ENCODE data around the gene S100A11. TPM values are rescaled to one million over a fixed set of nuclear protein-coding genes. Genes with fewer than 3 reads are reported as not detected.

Gene S100A11
- total and polyA plus RNA-seq, 9 of the 15 experiments (the other 6 are each of a cell fraction or from before 2014, with no cell fraction given), result 131 to 808 (median 235) TPM

DNA sequence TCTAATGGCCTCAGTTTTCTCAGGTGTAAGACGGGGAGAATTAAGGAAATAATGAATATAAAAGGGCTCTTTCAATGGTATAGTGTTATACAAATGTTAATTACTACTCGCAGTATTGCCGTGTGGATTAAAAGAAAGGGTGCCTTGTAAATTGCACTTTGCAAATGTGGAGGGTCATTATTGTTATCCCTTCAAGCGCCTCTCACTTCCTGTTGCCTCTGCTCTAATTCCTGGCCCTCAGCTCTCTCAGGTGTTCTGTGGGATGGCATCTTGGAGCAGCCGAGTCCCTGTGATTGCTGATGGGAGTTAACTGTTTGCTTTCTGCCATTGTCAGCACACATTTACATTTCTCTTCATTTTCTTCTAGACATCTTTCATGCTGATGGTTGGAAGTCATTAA is 7.1 kb upstream of the S100A11 start:
- H3K4me2 ChIP-seq (ENCODE audit: insufficient read depth, low read length), result no peak overlapping the region
- FAIRE-seq, result no peak
- no TSS peak for BruUV-seq (replicated peaks)
- no peak for ATAC-seq
- no peaks in the 10 kb centered on the region for H3K9me1 ChIP-seq (ENCODE audit: control insufficient read depth, insufficient read depth, low read length)
- intact Hi-C loops (cut with micrococcal nuclease), result no loop called here
- no peaks in the 10 kb centered on the region for H3K9me3 ChIP-seq (replicated peaks; ENCODE audit: control insufficient read depth, insufficient read depth, low read depth, low read length)
- no peak overlapping the region for H3K27ac ChIP-seq (ENCODE audit: extremely low read depth, low read depth, low read length)
- H3K9ac ChIP-seq (ENCODE audit: insufficient read depth in 1 of 2, low read depth in 2 of 2, low read length in 2 of 2), result no peak overlapping the region
- no peaks in the 10 kb centered on the region for H3K36me3 ChIP-seq (ENCODE audit: control insufficient read depth, insufficient read depth, low read length)
- H3K4me1 ChIP-seq (replicated peaks in 1 of 2; ENCODE audit: control insufficient read depth in 2 of 2, insufficient read depth in 2 of 2, low read length in 2 of 2), result peaks cover 18 to 20% of the 10 kb centered on the region in 2 experiments; a peak in 4 of 5 replicates
- H3K79me2 ChIP-seq (ENCODE audit: control insufficient read depth, insufficient read depth, low read length), result no peaks in the 10 kb centered on the region
- WGBS (ENCODE audit: insufficient coverage, low coverage, missing lambda C conversion rate), result 63% methylated on average over 5 of the region's 5 CpGs
- H3K27me3 ChIP-seq (ENCODE audit: control insufficient read depth in 2 of 2, insufficient read depth in 2 of 2, low read length in 2 of 2), result no peaks in the 10 kb centered on the region
- H2AFZ ChIP-seq (ENCODE audit: low read depth, low read length), result no peak overlapping the region
- in situ Hi-C loops (cut with MboI), result no loop called here
- no peak overlapping the region for H3K4me3 ChIP-seq
- ChIA-PET POLR2A (no interaction called here), CTCF (ENCODE audit: low intra/inter-chr PET ratio) (no interaction called here)
- TF ChIP-seq WHSC1 (IDR thresholded peaks at IDR 0.05; ENCODE audit: low read length) (no peak), CREBBP (IDR thresholded peaks at IDR 0.05; ENCODE audit: low read depth, low read length) (no peak), ZNF76 (CRISPR knock-in tag; IDR thresholded peaks at IDR 0.05; ENCODE audit: borderline replicate concordance) (no peak), KLF1 (tag; IDR thresholded peaks at IDR 0.05) (no peak), ZNF764 (CRISPR knock-in tag; IDR thresholded peaks at IDR 0.05; ENCODE audit: low read depth) (no peak), FOXK2 (conservative IDR thresholded peaks at IDR 0.05 in 1 of 2, IDR thresholded peaks at IDR 0.05 in 1 of 2; ENCODE audit: low read depth in 2 of 2) (no peak), ESRRA (IDR thresholded peaks at IDR 0.05; ENCODE audit: borderline replicate concordance, low read depth) (no peak), MYNN (IDR thresholded peaks at IDR 0.05) (no peak), MYNN (CRISPR knock-in tag; IDR thresholded peaks at IDR 0.05) (no peak), SLC30A9 (CRISPR knock-in tag; IDR thresholded peaks at IDR 0.05) (no peak), GABPB1 (CRISPR knock-in tag; IDR thresholded peaks at IDR 0.05) (no peak), RNF2 (IDR thresholded peaks at IDR 0.05) (no peak)
- TF ChIP-seq, protein P1, sequence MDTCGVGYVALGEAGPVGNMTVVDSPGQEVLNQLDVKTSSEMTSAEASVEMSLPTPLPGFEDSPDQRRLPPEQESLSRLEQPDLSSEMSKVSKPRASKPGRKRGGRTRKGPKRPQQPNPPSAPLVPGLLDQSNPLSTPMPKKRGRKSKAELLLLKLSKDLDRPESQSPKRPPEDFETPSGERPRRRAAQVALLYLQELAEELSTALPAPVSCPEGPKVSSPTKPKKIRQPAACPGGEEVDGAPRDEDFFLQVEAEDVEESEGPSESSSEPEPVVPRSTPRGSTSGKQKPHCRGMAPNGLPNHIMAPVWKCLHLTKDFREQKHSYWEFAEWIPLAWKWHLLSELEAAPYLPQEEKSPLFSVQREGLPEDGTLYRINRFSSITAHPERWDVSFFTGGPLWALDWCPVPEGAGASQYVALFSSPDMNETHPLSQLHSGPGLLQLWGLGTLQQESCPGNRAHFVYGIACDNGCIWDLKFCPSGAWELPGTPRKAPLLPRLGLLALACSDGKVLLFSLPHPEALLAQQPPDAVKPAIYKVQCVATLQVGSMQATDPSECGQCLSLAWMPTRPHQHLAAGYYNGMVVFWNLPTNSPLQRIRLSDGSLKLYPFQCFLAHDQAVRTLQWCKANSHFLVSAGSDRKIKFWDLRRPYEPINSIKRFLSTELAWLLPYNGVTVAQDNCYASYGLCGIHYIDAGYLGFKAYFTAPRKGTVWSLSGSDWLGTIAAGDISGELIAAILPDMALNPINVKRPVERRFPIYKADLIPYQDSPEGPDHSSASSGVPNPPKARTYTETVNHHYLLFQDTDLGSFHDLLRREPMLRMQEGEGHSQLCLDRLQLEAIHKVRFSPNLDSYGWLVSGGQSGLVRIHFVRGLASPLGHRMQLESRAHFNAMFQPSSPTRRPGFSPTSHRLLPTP (IDR thresholded peaks at IDR 0.05; ENCODE audit: borderline replicate concordance, extremely low read depth, insufficient read length), result no peak
- no peaks in the 10 kb centered on the region for H4K20me1 ChIP-seq (replicated peaks; ENCODE audit: control insufficient read depth, insufficient read depth, low read length)
- no peak for DNase-seq (ENCODE audit: extremely low read depth in 1 of 4, low spot score in 3 of 4)
